ENCODE data around the gene NHP2.

The NHP2 gene

GRCh38 chr5:178153530-178154340, at the start of gene NHP2:
Gene NHP2 (minus strand): TSS chr5:178153885. CDS start chr5:178153817, 68 bp downstream.
- Histone ChIP-seq H3K27ac (peak within 1 kb of the TSS; percentile 65), H3K4me3 (ENCODE audit: low read depth in 1 of 2, low read length in 1 of 2) (peak within 1 kb of the TSS; percentile 74 to 77)

GRCh38 chr5:178202541-178202940, 48.9 kb upstream of the NHP2 start:
- Histone ChIP-seq H3K27me3 (no peaks in the 10 kb centered on the region), H3K36me3 (peaks cover 12% of the 10 kb centered on the region), H3K4me3 (ENCODE audit: low read depth in 1 of 2, low read length in 1 of 2) (no peak overlapping the region), H3K9me3 (no peaks in the 10 kb centered on the region), H3K27ac (peak overlapping the region; percentile 41), H3K4me1 (ENCODE audit: control insufficient read depth in 1 of 2, insufficient read depth in 1 of 2, low read depth in 1 of 2, low read length in 1 of 2) (peaks cover 41 to 50% of the 10 kb centered on the region in 2 experiments)
- no peak for TF ChIP-seq CTCF (IDR thresholded peaks at IDR 0.05)

More at GRCh38 chr5:178153530-178154340, at the start of gene NHP2:
- no peaks in the 10 kb centered on the region for H3K9me3 ChIP-seq
- TF ChIP-seq CTCF (IDR thresholded peaks at IDR 0.05) = peak; percentile 45
- H3K27me3 ChIP-seq = no peaks in the 10 kb centered on the region
- H3K36me3 ChIP-seq = peaks cover 20% of the 10 kb centered on the region
- peaks cover 11 to 14% of the 10 kb centered on the region in 2 experiments for H3K4me1 ChIP-seq (ENCODE audit: control insufficient read depth in 1 of 2, insufficient read depth in 1 of 2, low read depth in 1 of 2, low read length in 1 of 2)

GRCh38 chr5:178201927-178202235, 48.2 kb upstream of the NHP2 start:
- H3K4me1 ChIP-seq (ENCODE audit: control insufficient read depth in 1 of 2, insufficient read depth in 1 of 2, low read depth in 1 of 2, low read length in 1 of 2) = peaks cover 41 to 49% of the 10 kb centered on the region in 2 experiments
- H3K27ac ChIP-seq = peak overlapping the region; percentile 41
- no peaks in the 10 kb centered on the region for H3K9me3 ChIP-seq
- H3K27me3 ChIP-seq = no peaks in the 10 kb centered on the region
- TF ChIP-seq CTCF (IDR thresholded peaks at IDR 0.05) = no peak
- H3K4me3 ChIP-seq (ENCODE audit: low read depth in 1 of 2, low read length in 1 of 2) = no peak overlapping the region
- peaks cover 7% of the 10 kb centered on the region for H3K36me3 ChIP-seq

- Histone ChIP-seq H3K4me1 (ENCODE audit: control insufficient read depth in 1 of 2, insufficient read depth in 1 of 2, low read depth in 1 of 2, low read length in 1 of 2) (peaks cover 37 to 44% of the 10 kb centered on the region in 2 experiments), H3K27ac (peak overlapping the region; percentile 41), H3K36me3 (peaks cover 2% of the 10 kb centered on the region), H3K27me3 (no peaks in the 10 kb centered on the region), H3K9me3 (no peaks in the 10 kb centered on the region), H3K4me3 (ENCODE audit: low read depth in 1 of 2, low read length in 1 of 2) (no peak overlapping the region)
- no peak for TF ChIP-seq CTCF (IDR thresholded peaks at IDR 0.05)
Observed at GRCh38 chr5:178201221-178201926, 47.7 kb upstream of the NHP2 start.

- TF ChIP-seq CTCF (IDR thresholded peaks at IDR 0.05) = no peak
- Histone ChIP-seq H3K9me3 (no peaks in the 10 kb centered on the region), H3K36me3 (no peaks in the 10 kb centered on the region), H3K4me3 (ENCODE audit: low read depth in 1 of 2, low read length in 1 of 2) (no peak overlapping the region), H3K27ac (no peak overlapping the region), H3K4me1 (ENCODE audit: control insufficient read depth in 1 of 2, insufficient read depth in 1 of 2, low read depth in 1 of 2, low read length in 1 of 2) (peaks cover 26 to 32% of the 10 kb centered on the region in 2 experiments), H3K27me3 (no peaks in the 10 kb centered on the region)
Observed at GRCh38 chr5:178199581-178200434, 46.1 kb upstream of the NHP2 start.

Measured in neutrophil (primary cell).